ENCODE results near the gene LRP1B. TPM values are rescaled to one million over a fixed set of nuclear protein-coding genes. Genes with fewer than 3 reads are reported as not detected.

The LRP1B gene
- polyA plus RNA-seq, 1 donor from 2014 or later: 12.7 TPM

GRCh38 chr2:140186313-140186712, 1944.5 kb downstream of the LRP1B start:
- H3K79me2 ChIP-seq (replicated peaks; ENCODE audit: insufficient read depth, low read length): no peaks in the 10 kb centered on the region
- no peak overlapping the region for H2AFZ ChIP-seq (ENCODE audit: low read depth, low read length)
- H3K36me3 ChIP-seq (ENCODE audit: insufficient read depth, low read length): no peaks in the 10 kb centered on the region
- no peaks in the 10 kb centered on the region for H3K9me2 ChIP-seq (ENCODE audit: insufficient read depth, low read length)
- no peaks in the 10 kb centered on the region for H3F3A ChIP-seq (ENCODE audit: insufficient read depth, low read length, poor library complexity, severe bottlenecking)
- no peaks in the 10 kb centered on the region for H4K20me1 ChIP-seq (ENCODE audit: insufficient read depth)
- no peak overlapping the region for H3K4me2 ChIP-seq (ENCODE audit: low read length)
- no peaks in the 10 kb centered on the region for H3K9me3 ChIP-seq (ENCODE audit: low read length)
- no peaks in the 10 kb centered on the region for H3K27me3 ChIP-seq (ENCODE audit: insufficient read depth, low read depth, low read length)
- H3K9ac ChIP-seq (ENCODE audit: low read length): no peak overlapping the region
- TF ChIP-seq REST (IDR thresholded peaks at IDR 0.05; ENCODE audit: borderline replicate concordance) (no peak), MXI1 (conservative IDR thresholded peaks at IDR 0.05; ENCODE audit: poor library complexity, severe bottlenecking) (no peak), TAF1 (IDR thresholded peaks at IDR 0.05; ENCODE audit: low read depth) (no peak), SMC3 (conservative IDR thresholded peaks at IDR 0.05; ENCODE audit: poor library complexity) (no peak), EP300 (conservative IDR thresholded peaks at IDR 0.05; ENCODE audit: poor library complexity, severe bottlenecking) (no peak), POLR2AphosphoS5 (IDR thresholded peaks at IDR 0.05) (no peak), CTCF (IDR thresholded peaks at IDR 0.05; ENCODE audit: poor library complexity, severe bottlenecking) (no peak), EZH2 (IDR thresholded peaks at IDR 0.05; ENCODE audit: borderline replicate concordance, insufficient read depth, low read length, poor library complexity, severe bottlenecking) (no peak), RAD21 (conservative IDR thresholded peaks at IDR 0.05) (no peak)
- H3K4me3 ChIP-seq (ENCODE audit: low read length): no peak overlapping the region
- no peak overlapping the region for H3K27ac ChIP-seq (ENCODE audit: low read length)

- Histone ChIP-seq H3K36me3 (ENCODE audit: insufficient read depth, low read length) (no peaks in the 10 kb centered on the region), H3K9ac (ENCODE audit: low read length) (no peak overlapping the region), H3K4me2 (ENCODE audit: low read length) (no peak overlapping the region), H2AFZ (ENCODE audit: low read depth, low read length) (no peak overlapping the region), H4K20me1 (ENCODE audit: insufficient read depth) (no peaks in the 10 kb centered on the region), H3K4me3 (ENCODE audit: low read length) (no peak overlapping the region), H3K9me2 (ENCODE audit: insufficient read depth, low read length) (no peaks in the 10 kb centered on the region), H3K79me2 (replicated peaks; ENCODE audit: insufficient read depth, low read length) (no peaks in the 10 kb centered on the region), H3K27ac (ENCODE audit: low read length) (no peak overlapping the region), H3F3A (ENCODE audit: insufficient read depth, low read length, poor library complexity, severe bottlenecking) (no peaks in the 10 kb centered on the region), H3K27me3 (ENCODE audit: insufficient read depth, low read depth, low read length) (no peaks in the 10 kb centered on the region), H3K9me3 (ENCODE audit: low read length) (no peaks in the 10 kb centered on the region)
- no peak for TF ChIP-seq MXI1 (conservative IDR thresholded peaks at IDR 0.05; ENCODE audit: poor library complexity, severe bottlenecking)
- TF ChIP-seq EZH2 (IDR thresholded peaks at IDR 0.05; ENCODE audit: borderline replicate concordance, insufficient read depth, low read length, poor library complexity, severe bottlenecking): no peak
- TF ChIP-seq CTCF (IDR thresholded peaks at IDR 0.05; ENCODE audit: poor library complexity, severe bottlenecking): no peak
- no peak for TF ChIP-seq TAF1 (IDR thresholded peaks at IDR 0.05; ENCODE audit: low read depth)
- no peak for TF ChIP-seq REST (IDR thresholded peaks at IDR 0.05; ENCODE audit: borderline replicate concordance)
- TF ChIP-seq RAD21 (conservative IDR thresholded peaks at IDR 0.05): no peak
- no peak for TF ChIP-seq SMC3 (conservative IDR thresholded peaks at IDR 0.05; ENCODE audit: poor library complexity)
- TF ChIP-seq EP300 (conservative IDR thresholded peaks at IDR 0.05; ENCODE audit: poor library complexity, severe bottlenecking): no peak
- TF ChIP-seq POLR2AphosphoS5 (IDR thresholded peaks at IDR 0.05): no peak
These were observed 1945.7 kb downstream of the LRP1B start for GRCh38 chr2:140185076-140185475.

Measured in neural cell (in vitro differentiated cells).